DND-41 (cell line): ENCODE data around the gene PIK3R6.

ENCODE experiments used
- ATAC-seq: fragments of 200-7000 bp; cut with Tn5 transposase; 3 replicates; pipeline ENCODE4 v1.9.1; 2021; ENCODE audit warnings: low read depth; ENCODE audit not compliant: insufficient read depth
- DNase-seq: peaks from one replicate; pipeline ENCODE4 v3.0.0-alpha.2; 2020
- H2AFZ ChIP-seq: 2 replicates; pipeline ENCODE4 v1.6.0; 2012; ENCODE audit warnings: low read depth, low read length
- H3K27ac ChIP-seq: 2 replicates; pipeline ENCODE4 v1.5.1; 2012; ENCODE audit warnings: low read length, inconsistent platforms
- H3K27me3 ChIP-seq: fragments of 200-600 bp; sonication (generic); 2 replicates; pipeline ENCODE4 v1.6.0; 2012; ENCODE audit warnings: low read length, mild to moderate bottlenecking, inconsistent platforms; ENCODE audit not compliant: insufficient read depth, poor library complexity
- H3K36me3 ChIP-seq: 2 replicates; pipeline ENCODE4 v1.5.1; 2012; ENCODE audit warnings: low read length, inconsistent platforms; ENCODE audit not compliant: insufficient read depth
- H3K4me1 ChIP-seq: 2 replicates; pipeline ENCODE4 v1.5.1; 2012; ENCODE audit warnings: mild to moderate bottlenecking, low read length; ENCODE audit not compliant: insufficient read depth
- H3K4me2 ChIP-seq: 2 replicates; pipeline ENCODE4 v1.6.0; 2012; ENCODE audit warnings: mild to moderate bottlenecking, moderate library complexity, low read length, inconsistent platforms; ENCODE audit not compliant: insufficient read depth
- H3K4me3 ChIP-seq, 2 experiments: fragments of 200-600 bp in 1 of 2; shearing (Covaris generic) in 1 of 2; 2 replicates each; pipeline ENCODE4 v1.5.1; 2012 to 2016; ENCODE audit warnings: inconsistent platforms in 2 of 2, low read length in 2 of 2, mild to moderate bottlenecking in 2 of 2, low read depth in 1 of 2, moderate library complexity in 1 of 2
- H3K79me2 ChIP-seq: 2 replicates; pipeline ENCODE4 v1.6.0; 2012; ENCODE audit warnings: low read length, inconsistent platforms; ENCODE audit not compliant: insufficient read depth
- H3K9ac ChIP-seq: 2 replicates; pipeline ENCODE4 v1.6.0; 2012; ENCODE audit warnings: low read depth, mild to moderate bottlenecking, inconsistent platforms, low read length, moderate library complexity
- H3K9me3 ChIP-seq: 2 replicates; pipeline ENCODE4 v1.5.1; 2012; ENCODE audit warnings: low read length, moderate library complexity, mild to moderate bottlenecking, inconsistent platforms; ENCODE audit not compliant: insufficient read depth, severe bottlenecking
- H4K20me1 ChIP-seq: 2 replicates; pipeline ENCODE4 v1.6.0; 2012; ENCODE audit warnings: low read length; ENCODE audit not compliant: insufficient read depth
- EZH2 ChIP-seq: IDR thresholded peaks from 3 replicates; pipeline ENCODE4 v1.6.1; 2012; ENCODE audit warnings: borderline replicate concordance, low read depth, mild to moderate bottlenecking, moderate library complexity, low read length, inconsistent platforms; ENCODE audit not compliant: severe bottlenecking
- TF ChIP-seq, protein P1 (sequence below): IDR thresholded peaks from 2 replicates; pipeline ENCODE4 v1.5.1; 2012; ENCODE audit warnings: borderline replicate concordance, low read length, moderate library complexity, mild to moderate bottlenecking; ENCODE audit not compliant: poor library complexity, severe bottlenecking; ENCODE audit errors: extremely low read depth

Gene PIK3R6, protein sequence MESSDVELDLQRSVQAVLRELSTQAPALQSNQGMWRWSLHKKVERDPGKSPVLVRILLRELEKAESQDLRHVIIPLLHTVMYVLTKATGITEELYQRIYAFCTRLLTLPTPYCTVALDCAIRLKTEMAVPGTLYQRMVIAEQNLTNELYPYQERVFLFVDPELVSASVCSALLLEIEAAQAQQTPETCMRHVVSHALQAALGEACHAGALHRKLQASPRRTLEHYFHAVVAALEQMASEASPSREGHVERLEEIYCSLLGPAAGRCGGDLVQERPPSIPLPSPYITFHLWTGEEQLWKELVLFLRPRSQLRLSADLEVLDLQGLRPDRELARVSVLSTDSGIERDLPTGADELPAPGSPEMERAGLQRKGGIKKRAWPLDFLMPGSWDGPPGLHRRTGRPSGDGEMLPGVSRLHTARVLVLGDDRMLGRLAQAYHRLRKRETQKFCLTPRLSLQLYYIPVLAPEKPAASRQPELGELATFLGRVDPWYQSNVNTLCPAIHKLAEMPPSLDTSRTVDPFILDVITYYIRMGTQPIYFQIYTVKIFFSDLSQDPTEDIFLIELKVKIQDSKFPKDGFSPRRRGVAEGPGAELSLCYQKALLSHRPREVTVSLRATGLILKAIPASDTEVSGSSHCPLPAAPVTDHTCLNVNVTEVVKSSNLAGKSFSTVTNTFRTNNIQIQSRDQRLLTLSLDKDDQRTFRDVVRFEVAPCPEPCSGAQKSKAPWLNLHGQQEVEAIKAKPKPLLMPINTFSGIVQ

DNA sequence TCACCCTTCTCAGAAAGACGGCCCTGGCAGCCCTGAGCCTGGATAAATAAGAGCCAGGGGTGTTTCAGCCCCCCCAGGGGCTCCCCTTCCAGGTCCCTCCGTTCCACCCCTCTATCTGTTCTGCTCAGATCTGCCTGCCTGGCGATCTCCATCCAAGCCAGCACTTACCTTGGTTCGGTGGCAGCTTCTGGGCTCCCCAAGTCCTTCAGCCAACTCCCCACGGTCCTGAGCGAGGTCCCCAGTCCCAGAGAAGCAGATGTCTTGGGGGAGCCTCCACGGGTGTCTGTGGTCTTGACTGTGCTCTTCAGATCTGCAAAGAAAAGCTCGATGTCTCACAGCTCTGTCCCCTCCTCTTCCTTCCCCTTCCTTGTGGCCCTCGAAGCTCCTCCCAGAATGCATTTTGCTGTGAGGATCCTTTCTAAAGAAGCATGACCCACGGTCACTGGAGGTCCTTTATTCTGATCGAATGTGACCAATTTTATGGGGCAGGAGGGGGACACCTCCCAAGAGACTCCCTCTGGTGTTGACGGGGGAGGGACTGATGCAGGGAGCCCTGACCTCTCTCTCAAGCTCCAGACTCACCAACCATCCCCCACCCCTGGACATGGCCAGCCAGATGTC lies at the start of gene PIK3R6:
Gene PIK3R6, minus strand, starts transcription at position 314 of the 621 bp plus-strand sequence. CDS start 17,880 bp downstream, outside the sequence.
- H3K9ac ChIP-seq = peak within 1 kb of the TSS; percentile 62
- no peaks in the 10 kb centered on the region for H3K27me3 ChIP-seq
- H3K4me1 ChIP-seq = peaks cover 57% of the 10 kb centered on the region
- peak; percentile 83 for ATAC-seq
- peak within 1 kb of the TSS; percentile 72 for H2AFZ ChIP-seq
- no peaks in the 10 kb centered on the region for H4K20me1 ChIP-seq
- peaks cover 16% of the 10 kb centered on the region; the same call in 1 of the 2 replicates for H3K36me3 ChIP-seq
- peaks cover 46% of the 10 kb centered on the region for H3K79me2 ChIP-seq
- DNase-seq = peak; percentile 57
- H3K4me3 ChIP-seq = peak within 1 kb of the TSS; percentile 25 to 67
- TF ChIP-seq, protein P1, sequence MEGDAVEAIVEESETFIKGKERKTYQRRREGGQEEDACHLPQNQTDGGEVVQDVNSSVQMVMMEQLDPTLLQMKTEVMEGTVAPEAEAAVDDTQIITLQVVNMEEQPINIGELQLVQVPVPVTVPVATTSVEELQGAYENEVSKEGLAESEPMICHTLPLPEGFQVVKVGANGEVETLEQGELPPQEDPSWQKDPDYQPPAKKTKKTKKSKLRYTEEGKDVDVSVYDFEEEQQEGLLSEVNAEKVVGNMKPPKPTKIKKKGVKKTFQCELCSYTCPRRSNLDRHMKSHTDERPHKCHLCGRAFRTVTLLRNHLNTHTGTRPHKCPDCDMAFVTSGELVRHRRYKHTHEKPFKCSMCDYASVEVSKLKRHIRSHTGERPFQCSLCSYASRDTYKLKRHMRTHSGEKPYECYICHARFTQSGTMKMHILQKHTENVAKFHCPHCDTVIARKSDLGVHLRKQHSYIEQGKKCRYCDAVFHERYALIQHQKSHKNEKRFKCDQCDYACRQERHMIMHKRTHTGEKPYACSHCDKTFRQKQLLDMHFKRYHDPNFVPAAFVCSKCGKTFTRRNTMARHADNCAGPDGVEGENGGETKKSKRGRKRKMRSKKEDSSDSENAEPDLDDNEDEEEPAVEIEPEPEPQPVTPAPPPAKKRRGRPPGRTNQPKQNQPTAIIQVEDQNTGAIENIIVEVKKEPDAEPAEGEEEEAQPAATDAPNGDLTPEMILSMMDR = no peak
- TF ChIP-seq EZH2 = no peak
- H3K4me2 ChIP-seq = peak within 1 kb of the TSS; percentile 71
- no peaks in the 10 kb centered on the region for H3K9me3 ChIP-seq
- H3K27ac ChIP-seq = peak within 1 kb of the TSS; percentile 82

DNA sequence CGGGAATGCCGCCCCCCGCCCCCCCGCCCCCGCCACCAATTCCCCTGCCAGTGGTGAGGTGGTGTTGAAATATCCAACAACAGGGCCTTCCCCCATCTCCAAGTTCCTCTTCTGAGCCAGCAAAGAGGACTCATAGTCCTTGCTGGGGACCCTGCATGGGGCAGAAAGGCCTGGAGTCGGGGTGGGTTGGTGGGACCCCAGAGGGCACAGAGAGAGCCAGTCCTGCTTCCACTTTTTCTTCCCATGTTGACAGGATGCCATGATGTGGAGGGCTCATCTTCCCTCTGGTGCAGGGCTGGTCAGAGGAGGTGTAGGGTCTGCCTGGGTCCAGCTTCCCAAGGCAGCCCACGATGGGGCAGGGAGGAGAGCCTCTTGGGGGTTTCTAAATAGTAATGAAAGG lies 49.0 kb upstream of the PIK3R6 start:
- peaks cover 7% of the 10 kb centered on the region for H3K36me3 ChIP-seq
- H3K4me2 ChIP-seq = no peak overlapping the region

DNA sequence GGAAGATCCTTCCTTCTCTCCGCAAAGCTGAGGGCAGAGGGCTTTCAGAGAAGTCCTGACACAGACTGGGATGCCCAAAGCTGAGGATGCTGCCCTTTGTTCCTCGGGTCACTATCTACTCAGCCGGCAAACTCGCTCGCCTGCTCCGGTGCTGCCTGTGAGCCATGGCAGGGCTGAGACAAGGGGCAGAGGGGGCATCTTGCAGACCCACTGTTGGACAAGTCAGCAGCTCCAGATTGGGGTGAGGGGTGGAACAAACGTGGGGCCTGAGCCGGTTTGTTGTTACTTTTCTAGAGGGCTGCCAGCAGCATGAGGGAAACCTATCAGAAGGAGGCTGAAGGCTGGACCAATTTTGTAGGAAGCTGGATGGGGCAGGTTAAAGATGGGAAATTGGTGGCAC lies 47.1 kb upstream of the PIK3R6 start:
- H4K20me1 ChIP-seq = peaks cover 8% of the 10 kb centered on the region; the same call in 1 of the 2 replicates
- peaks cover 4% of the 10 kb centered on the region; the same call in 1 of the 2 replicates for H3K79me2 ChIP-seq
- no peak overlapping the region for H3K4me2 ChIP-seq
- no peak overlapping the region for H3K27ac ChIP-seq
- peaks cover 11% of the 10 kb centered on the region for H3K9me3 ChIP-seq
- no peaks in the 10 kb centered on the region for H3K27me3 ChIP-seq
- DNase-seq (no peak), ATAC-seq (no peak)
- H3K36me3 ChIP-seq = peaks cover 20% of the 10 kb centered on the region
- no peak overlapping the region for H2AFZ ChIP-seq
- H3K4me3 ChIP-seq = no peak overlapping the region
- no peak overlapping the region for H3K9ac ChIP-seq
- no peaks in the 10 kb centered on the region for H3K4me1 ChIP-seq
- TF ChIP-seq, protein P1 = no peak
- TF ChIP-seq EZH2 = no peak

More for the DNA sequence above, 49.0 kb upstream of the PIK3R6 start:
- Histone ChIP-seq H3K9ac (no peak overlapping the region), H3K27ac (no peak overlapping the region), H2AFZ (no peak overlapping the region), H4K20me1 (peaks cover 8% of the 10 kb centered on the region; the same call in 1 of the 2 replicates), H3K4me1 (no peaks in the 10 kb centered on the region), H3K79me2 (peaks cover 8% of the 10 kb centered on the region; the same call in 1 of the 2 replicates), H3K4me3 (no peak overlapping the region), H3K27me3 (no peaks in the 10 kb centered on the region), H3K9me3 (peaks cover 11% of the 10 kb centered on the region)
- TF ChIP-seq, protein P1 = no peak
- no peak for TF ChIP-seq EZH2
- DNase-seq (no peak), ATAC-seq (no peak)
